Measurements from ENCODE around the gene MECP2. TPM values are rescaled to one million over a fixed set of nuclear protein-coding genes. Genes with fewer than 3 reads are reported as not detected.

Gene MECP2
- total RNA-seq, 1 donor: 27.4 TPM

DNA sequence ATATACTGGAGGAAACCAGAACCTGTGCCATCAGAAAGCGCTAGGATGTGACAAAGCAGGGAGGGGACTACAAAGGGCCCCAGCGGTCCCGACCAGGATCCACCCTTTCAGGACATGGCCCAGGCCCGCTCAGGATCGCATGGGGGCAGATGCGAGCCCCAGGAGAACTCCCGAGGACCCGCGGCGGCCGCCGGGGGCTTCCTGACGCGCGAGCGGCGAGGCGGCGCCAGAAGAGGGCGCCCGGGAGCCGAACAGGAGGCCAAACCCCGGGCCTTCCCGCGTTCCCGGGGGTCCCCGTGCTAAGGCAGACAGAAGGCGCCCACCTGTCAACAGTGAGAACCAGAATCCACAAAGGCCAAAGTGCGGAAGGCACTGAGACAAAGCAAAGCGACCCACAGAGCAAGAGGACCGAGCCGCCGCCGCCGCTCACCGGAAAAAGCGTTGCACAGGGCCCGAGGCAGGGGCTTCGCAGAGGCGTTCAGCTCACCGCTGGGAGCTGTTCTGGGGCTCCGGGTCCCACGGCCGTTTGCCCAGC, 39.2 kb upstream of the MECP2 start:
- peak overlapping the region; percentile 22 for H3K4me3 ChIP-seq (ENCODE audit: low read depth, low read length)
- TF ChIP-seq, protein P1, sequence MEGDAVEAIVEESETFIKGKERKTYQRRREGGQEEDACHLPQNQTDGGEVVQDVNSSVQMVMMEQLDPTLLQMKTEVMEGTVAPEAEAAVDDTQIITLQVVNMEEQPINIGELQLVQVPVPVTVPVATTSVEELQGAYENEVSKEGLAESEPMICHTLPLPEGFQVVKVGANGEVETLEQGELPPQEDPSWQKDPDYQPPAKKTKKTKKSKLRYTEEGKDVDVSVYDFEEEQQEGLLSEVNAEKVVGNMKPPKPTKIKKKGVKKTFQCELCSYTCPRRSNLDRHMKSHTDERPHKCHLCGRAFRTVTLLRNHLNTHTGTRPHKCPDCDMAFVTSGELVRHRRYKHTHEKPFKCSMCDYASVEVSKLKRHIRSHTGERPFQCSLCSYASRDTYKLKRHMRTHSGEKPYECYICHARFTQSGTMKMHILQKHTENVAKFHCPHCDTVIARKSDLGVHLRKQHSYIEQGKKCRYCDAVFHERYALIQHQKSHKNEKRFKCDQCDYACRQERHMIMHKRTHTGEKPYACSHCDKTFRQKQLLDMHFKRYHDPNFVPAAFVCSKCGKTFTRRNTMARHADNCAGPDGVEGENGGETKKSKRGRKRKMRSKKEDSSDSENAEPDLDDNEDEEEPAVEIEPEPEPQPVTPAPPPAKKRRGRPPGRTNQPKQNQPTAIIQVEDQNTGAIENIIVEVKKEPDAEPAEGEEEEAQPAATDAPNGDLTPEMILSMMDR (IDR thresholded peaks at IDR 0.05; ENCODE audit: insufficient read depth, low read length): peak; percentile 55
- peak; percentile 16 for DNase-seq (ENCODE audit: low read depth)

DNA sequence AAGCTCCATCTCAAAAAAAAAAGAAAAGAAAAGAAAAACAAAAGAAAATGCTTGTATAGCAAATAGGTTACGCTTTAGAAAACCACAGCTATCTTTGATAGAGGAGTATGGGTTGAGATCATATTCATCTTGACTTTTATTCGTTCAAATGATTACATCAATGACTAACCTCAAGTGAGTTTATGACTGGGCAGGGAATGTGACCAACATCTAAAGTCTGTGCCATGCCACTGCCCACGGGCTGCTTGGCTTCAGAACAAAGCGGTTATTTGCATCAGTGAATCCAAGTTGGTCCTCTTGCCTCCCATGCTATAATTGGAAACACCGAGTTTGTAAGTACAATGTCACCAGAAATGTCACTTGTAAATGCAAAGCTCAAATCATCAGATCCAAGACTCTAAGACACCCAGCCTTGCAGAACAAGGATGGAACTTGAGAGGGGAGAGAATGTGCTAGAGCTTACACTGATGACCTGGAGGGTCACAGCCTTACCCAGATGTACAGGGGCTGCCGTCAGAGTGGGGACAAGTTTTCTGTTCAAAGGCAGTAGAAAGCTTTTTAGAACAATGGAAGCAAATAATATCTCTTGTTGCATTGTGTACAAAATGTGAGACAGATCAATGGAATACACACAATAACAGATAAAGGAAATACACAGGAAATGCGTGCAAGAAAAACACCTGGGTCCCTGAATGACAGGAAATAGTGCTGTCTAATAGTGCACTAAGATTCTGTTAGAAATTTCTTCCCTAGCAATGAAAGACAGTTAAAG, 38.1 kb upstream of the MECP2 start:
- no peak overlapping the region for H3K4me3 ChIP-seq (ENCODE audit: low read depth, low read length)
- no peak for DNase-seq (ENCODE audit: low read depth)
- TF ChIP-seq, protein P1 (IDR thresholded peaks at IDR 0.05; ENCODE audit: insufficient read depth, low read length): no peak

DNA sequence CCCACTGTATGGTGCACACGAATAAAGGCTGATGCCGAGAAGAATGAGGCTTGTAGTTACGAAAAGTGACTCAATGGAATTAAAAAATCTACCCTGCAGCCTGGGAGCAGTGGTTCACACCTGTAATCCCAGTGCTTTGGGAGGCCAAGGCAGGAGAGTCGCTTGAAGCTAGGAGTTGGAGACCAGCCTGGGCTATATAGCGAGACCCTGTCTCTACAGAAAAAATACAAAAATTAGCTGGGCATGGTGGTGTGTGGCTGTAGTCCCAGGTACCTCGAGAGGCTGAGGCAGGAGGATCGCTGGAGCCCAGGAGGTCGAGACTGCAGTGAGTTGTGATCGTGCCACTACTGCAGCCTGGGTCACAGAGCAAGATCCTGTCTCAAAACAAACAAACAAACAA, 34.8 kb upstream of the MECP2 start:
- no peak for DNase-seq (ENCODE audit: low read depth)
- no peak overlapping the region for H3K4me3 ChIP-seq (ENCODE audit: low read depth, low read length)
- TF ChIP-seq, protein P1 (IDR thresholded peaks at IDR 0.05; ENCODE audit: insufficient read depth, low read length): no peak

DNA sequence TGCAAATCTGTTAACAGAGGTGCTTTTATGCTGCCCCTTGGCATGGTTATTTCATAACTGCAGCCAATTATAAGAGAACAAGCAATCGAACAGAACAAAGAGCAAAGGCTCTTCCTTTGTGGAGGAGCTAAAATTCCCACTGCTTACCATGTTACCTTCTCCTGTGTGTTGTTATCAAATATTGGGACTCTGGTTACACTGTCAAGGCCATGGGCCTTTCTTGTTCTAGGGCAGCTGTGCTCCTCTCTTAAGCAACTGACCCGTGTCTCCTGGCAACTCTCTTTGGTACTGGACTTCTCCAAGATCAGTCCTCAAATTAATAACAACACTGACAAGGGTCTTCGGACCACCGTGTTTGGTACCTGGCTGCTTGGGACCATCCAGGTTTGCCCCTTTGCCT, 34.4 kb upstream of the MECP2 start:
- no peak for DNase-seq (ENCODE audit: low read depth)
- no peak overlapping the region for H3K4me3 ChIP-seq (ENCODE audit: low read depth, low read length)
- TF ChIP-seq, protein P1 (IDR thresholded peaks at IDR 0.05; ENCODE audit: insufficient read depth, low read length): no peak

DNA sequence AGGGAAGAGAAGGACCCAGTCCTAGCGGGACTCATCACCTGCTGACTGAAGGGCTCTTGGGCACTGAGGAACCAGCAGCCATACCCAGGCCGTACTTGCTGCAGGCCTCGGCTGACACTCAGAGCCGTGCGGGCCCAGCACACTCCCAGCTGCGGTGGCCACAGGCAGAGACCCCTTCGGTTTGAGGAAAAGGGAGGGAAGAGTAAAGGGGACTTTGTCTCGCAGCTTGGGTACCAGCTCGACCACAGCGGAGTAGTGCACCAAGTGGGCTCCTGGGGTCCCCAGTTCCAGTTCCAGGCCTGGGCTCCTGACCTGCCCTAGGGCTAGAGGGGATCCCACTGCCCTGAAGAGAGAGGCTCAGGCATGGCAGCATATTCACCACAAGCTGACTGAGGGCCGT, 28.6 kb upstream of the MECP2 start:
- no peak overlapping the region for H3K4me3 ChIP-seq (ENCODE audit: low read depth, low read length)
- TF ChIP-seq, protein P1 (IDR thresholded peaks at IDR 0.05; ENCODE audit: insufficient read depth, low read length): no peak
- no peak for DNase-seq (ENCODE audit: low read depth)

DNA sequence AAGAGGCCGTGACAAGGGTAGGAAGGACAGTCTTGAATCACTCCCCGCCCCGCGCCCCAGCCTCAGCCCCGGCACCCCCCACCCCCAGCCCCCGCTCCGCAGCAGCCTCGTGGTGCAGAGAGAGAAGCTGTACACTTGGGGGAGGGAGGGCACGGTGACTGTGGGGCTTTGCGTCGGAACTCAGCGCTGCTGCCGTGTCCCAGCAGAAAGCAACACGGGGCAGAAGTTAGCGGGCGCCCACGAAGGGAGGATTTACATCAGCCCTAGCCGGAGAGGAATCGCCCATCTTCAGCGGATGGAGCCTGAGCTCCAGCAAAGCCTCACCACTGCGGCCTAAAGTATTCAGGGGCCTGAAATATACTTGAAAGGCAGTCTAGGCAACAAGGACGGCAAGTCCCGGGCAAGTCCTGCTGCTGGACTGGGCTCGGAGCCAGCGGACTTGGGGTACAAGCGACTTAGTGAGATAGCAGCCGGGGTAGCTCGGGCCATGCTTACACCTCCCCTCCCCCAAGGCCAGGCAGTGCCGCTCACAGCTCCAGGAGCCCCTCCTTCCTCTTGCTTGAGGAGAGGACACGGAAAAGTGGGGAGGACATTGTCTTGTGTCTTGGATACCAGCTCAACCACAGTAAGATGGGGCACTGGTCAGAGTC, 28.0 kb upstream of the MECP2 start:
- TF ChIP-seq, protein P1 (IDR thresholded peaks at IDR 0.05; ENCODE audit: insufficient read depth, low read length): no peak
- DNase-seq (ENCODE audit: low read depth): no peak
- no peak overlapping the region for H3K4me3 ChIP-seq (ENCODE audit: low read depth, low read length)

Data from fibroblast of the aortic adventitia (primary cell).